Measurements from ENCODE around the gene SGPP2.

GRCh38 chr2:222430071-222430470 lies 5.7 kb downstream of the SGPP2 start:
- TF ChIP-seq CTCF (IDR thresholded peaks at IDR 0.05) (no peak), POLR2A (IDR thresholded peaks at IDR 0.05) (no peak)

All from ovary (tissue), 3 donors.